ENCODE results near the gene PEX26.

DNA sequence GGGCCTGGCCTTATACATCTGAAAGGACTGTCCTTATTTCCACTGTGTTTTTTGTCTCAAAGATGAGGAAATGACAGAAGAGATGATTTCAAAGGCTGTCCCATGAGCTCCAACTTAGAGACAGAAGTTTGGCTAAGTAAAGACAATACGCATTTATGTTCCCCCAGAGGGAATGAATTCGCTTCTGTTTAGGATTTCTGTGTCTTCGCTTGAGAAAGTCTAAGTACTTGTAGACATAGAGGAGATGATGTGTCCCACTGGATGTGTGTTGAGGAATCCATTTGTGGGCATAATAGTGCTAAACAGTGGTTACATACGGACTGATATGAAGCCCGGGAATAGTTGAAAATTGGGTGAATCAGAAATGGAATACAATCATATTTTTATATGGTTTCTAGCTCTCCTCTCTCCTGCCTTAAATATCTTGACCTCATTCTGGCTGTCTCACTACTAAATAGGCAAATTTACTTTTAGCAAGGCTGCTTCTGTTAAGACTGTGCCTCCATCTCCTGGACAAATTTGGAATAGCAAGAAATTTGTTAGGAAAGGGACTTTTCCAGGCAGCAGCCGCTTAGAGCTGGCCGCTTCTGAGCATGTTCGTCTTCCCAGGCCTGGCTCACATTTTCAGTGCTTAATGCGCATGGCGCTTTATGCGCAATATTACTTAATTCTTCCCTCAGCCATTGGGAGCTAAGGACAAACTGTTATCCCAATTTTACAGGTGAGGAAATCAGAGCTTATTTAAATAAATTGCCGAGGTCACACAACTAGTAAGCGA lies 1.9 kb upstream of the PEX26 start:
- TF ChIP-seq, protein P1, sequence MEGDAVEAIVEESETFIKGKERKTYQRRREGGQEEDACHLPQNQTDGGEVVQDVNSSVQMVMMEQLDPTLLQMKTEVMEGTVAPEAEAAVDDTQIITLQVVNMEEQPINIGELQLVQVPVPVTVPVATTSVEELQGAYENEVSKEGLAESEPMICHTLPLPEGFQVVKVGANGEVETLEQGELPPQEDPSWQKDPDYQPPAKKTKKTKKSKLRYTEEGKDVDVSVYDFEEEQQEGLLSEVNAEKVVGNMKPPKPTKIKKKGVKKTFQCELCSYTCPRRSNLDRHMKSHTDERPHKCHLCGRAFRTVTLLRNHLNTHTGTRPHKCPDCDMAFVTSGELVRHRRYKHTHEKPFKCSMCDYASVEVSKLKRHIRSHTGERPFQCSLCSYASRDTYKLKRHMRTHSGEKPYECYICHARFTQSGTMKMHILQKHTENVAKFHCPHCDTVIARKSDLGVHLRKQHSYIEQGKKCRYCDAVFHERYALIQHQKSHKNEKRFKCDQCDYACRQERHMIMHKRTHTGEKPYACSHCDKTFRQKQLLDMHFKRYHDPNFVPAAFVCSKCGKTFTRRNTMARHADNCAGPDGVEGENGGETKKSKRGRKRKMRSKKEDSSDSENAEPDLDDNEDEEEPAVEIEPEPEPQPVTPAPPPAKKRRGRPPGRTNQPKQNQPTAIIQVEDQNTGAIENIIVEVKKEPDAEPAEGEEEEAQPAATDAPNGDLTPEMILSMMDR (IDR thresholded peaks at IDR 0.05): peak; percentile 97
- TF ChIP-seq EZH2 (IDR thresholded peaks at IDR 0.05; ENCODE audit: borderline replicate concordance, insufficient read depth, low read depth, low read length, poor library complexity, severe bottlenecking): no peak

Data from B cell (primary cell).